Effector memory CD8-positive, alpha-beta T cell (primary cell): Measurements from ENCODE around the gene FAM174C.

Experiments
- ATAC-seq: fragments of 150-1000 bp; cut with Tn5 transposase; replicated peaks from 2 replicates; pipeline ENCODE4 v1.10.0; 2021; ENCODE audit warnings: mild to moderate bottlenecking, moderate library complexity
- DNase-seq, 3 experiments: peaks; one replicate each; pipeline ENCODE4 v3.0.0; 2021
- H3K27ac Mint-ChIP-seq, 2 donors: one replicate each; pipeline ENCODE4 v1.8.0; 2022; ENCODE audit warnings: mild to moderate bottlenecking in 2 of 2, mixed read lengths in 2 of 2, moderate library complexity in 2 of 2
- H3K27me3 Mint-ChIP-seq, 2 donors: one replicate each; pipeline ENCODE4 v1.8.0; 2022; ENCODE audit warnings: mixed read lengths in 2 of 2
- H3K36me3 Mint-ChIP-seq: one replicate; pipeline ENCODE4 v1.8.0; 2022; ENCODE audit warnings: mild to moderate bottlenecking, moderate library complexity, mixed read lengths; ENCODE audit not compliant: insufficient read depth
- H3K4me1 Mint-ChIP-seq, 2 donors: one replicate each; pipeline ENCODE4 v1.8.0; 2022; ENCODE audit warnings: low read depth in 2 of 2, mixed read lengths in 2 of 2
- H3K4me3 Mint-ChIP-seq, 2 donors: one replicate each; pipeline ENCODE4 v1.8.0; 2022; ENCODE audit warnings: mild to moderate bottlenecking in 2 of 2, mixed read lengths in 2 of 2, moderate library complexity in 2 of 2
- H3K9me3 Mint-ChIP-seq, 2 donors: one replicate each; pipeline ENCODE4 v1.8.0; 2022; ENCODE audit warnings: mixed read lengths in 2 of 2

The FAM174C gene

DNA sequence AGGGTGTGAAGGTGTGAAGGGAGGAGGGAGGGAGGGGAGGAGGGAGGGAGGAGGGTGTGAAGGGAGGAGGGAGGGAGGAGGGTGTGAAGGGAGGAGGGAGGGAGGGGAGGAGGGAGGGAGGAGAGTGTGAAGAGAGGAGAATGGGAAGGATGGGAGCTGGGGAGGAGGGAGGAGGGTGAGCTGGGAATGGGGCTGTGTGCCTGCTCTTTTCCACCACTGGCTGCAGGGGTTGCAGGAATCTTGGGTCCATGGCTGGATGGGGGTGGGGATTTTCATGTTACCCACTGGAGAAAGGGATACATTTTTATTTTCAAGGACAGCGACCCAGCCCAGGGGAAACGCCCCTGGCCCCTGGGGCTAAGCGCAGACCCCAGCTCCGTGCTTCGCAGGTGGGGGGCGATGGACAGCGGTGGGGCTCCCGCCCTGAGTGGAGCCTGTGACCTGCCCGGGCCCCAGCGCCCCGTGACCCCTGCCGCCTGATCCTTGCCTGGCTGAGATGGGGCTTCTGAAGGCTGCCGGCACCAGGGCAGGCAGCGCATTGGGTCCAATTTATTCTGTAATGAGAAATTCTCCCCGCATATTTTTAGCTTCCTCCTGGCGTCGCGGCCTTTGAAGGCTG is 7.4 kb downstream of the FAM174C start:
- Mint-ChIP-seq H3K27ac (no peak overlapping the region), H3K27me3 (peaks cover 20 to 28% of the 10 kb centered on the region in 2 donors), H3K4me3 (no peak overlapping the region), H3K36me3 (peaks cover 21% of the 10 kb centered on the region), H3K4me1 (peaks cover 7 to 19% of the 10 kb centered on the region in 2 donors), H3K9me3 (no peaks in the 10 kb centered on the region)
- no peak for ATAC-seq
- DNase-seq: no peak

DNA sequence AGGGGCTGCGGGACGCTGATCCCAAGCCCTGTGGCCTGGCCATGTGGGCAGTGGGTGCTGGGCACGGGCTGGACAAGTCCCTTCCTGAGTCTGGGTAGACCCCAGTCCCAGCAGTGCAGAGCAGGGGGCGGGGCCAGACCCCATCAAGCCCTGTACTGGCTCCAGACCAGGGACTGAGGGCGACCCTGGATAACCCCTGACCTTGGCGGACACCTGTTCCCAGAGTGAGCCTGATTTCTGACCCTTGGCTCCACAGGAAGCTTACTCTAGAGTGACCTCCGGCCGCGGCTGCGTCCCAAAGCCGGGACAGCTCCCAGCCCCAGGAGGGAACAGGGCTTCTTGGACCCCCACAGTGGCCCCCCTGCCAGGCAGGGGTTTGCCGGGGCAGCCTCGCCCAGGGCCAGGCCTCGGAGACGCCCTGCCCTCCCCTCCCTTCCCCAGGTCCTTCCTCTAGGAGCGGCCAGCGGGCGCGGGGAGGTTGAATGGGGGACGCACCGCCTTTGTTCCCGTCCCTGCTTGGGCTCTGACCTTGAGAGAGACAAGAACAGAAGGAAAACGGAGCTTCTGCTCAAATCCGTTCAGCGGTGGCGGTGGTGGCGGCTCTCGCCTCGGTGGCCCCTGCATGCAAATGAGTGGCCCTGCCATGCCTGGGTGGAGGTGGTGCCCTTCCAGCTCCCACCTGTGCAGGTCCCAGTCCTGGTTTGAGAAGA is 8.0 kb downstream of the FAM174C start:
- DNase-seq (no peak), ATAC-seq (no peak)
- Mint-ChIP-seq H3K4me1 (peaks cover 7 to 20% of the 10 kb centered on the region in 2 donors), H3K4me3 (no peak overlapping the region), H3K36me3 (peaks cover 15% of the 10 kb centered on the region), H3K27ac (no peak overlapping the region), H3K9me3 (no peaks in the 10 kb centered on the region), H3K27me3 (peaks cover 20 to 35% of the 10 kb centered on the region in 2 donors)

DNA sequence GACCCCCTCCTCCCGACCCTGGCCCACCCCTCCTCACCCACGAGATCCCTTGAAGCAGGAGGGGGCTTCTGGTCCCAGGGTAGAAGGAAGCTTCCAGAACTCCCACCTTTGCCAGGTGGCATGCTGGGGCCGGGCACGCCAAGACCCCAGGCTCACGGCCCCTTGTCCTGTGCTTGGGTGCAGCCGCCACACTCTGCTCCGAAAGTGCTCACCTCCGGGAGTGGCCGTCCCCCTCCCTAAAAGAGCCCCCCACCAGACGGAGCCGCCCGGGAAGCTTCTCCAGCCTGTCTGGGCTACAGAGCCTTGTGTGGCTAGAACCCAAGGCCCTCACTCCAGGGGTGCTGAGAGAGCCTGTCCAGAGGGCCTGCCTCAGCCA is 8.6 kb downstream of the FAM174C start:
- H3K27me3 Mint-ChIP-seq: peaks cover 20 to 40% of the 10 kb centered on the region in 2 donors
- H3K4me3 Mint-ChIP-seq: peak overlapping the region; percentile 37 to 54
- no peak for DNase-seq
- H3K27ac Mint-ChIP-seq: no peak overlapping the region
- H3K36me3 Mint-ChIP-seq: peaks cover 14% of the 10 kb centered on the region
- peaks cover 7 to 20% of the 10 kb centered on the region in 2 donors for H3K4me1 Mint-ChIP-seq
- no peaks in the 10 kb centered on the region for H3K9me3 Mint-ChIP-seq
- ATAC-seq: no peak

DNA sequence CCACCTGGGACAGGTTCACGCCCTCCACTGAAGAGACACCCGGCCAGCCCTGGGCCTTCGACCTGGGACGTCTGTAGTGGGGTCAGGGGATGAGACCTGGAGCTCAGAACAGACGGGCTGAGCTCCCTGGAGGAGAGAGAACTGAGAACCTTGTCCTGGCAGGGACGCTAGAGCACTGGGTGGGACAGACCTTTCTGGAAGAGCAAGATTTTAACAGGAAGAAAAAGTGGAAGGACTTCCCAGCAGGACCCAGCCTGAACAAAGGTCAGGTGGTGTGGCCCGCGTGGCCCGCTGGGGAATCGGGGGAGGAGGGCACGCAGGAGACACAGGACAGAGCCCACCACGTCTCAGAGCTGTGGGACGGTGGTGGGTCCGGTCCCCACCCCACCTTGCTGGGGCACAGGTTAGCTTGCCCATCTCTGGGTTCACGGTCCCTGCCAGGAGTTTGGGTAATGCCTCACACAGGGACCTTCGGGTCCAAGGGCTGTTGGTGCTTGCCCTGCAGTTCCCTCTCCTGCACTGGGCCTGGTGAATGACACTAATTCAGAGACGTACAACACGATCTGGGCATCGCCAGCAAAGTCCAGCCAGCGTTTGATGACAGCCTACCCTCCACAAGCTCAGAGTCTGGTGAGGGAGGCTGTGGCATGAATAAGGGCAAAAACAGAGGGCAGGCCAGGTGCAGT is 9.1 kb downstream of the FAM174C start:
- peaks cover 11% of the 10 kb centered on the region for H3K36me3 Mint-ChIP-seq
- peaks cover 7 to 20% of the 10 kb centered on the region in 2 donors for H3K4me1 Mint-ChIP-seq
- peaks cover 20 to 46% of the 10 kb centered on the region in 2 donors for H3K27me3 Mint-ChIP-seq
- peak overlapping the region; percentile 54 for H3K4me3 Mint-ChIP-seq
- ATAC-seq (no peak), DNase-seq (no peak)
- no peak overlapping the region for H3K27ac Mint-ChIP-seq
- no peaks in the 10 kb centered on the region for H3K9me3 Mint-ChIP-seq

DNA sequence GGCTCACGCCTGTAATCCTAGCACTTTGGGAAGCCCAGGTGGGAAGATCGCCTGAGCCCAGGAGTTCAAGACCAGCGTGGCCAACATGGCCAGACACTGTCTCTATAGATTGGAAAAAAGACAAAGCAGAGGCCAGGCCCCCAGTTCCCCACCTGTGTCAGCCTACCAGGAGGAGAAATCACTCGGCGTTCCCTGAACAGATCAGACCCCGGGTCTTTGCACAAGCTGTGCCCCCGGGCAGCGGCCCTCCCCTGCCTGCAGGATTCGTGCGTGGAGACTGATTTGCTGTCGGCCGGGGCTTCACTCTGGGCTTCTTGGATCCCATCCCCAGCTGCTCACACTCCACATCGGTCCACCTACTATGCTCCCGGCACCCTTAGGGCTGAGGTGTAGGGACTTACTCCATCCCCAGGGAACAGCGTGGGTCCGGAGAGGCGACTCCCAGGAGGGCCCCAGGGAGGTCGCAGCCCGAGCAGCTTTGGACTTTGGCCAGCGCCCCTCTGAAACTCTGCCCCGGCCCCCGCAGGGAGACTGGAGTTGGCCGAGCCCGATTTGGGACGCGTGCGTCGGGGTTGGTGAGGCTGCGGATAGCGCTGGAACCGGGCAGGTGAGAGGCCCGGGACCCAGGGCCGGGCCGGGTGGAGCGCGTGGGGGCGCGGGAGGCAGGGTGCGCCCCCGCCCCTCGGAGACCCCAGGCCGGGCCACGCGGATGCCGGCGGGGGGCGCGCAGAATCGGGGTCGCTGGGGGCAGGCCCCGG is 9.8 kb downstream of the FAM174C start:
- peak overlapping the region; percentile 54 for H3K4me3 Mint-ChIP-seq
- peaks cover 4% of the 10 kb centered on the region for H3K36me3 Mint-ChIP-seq
- H3K27ac Mint-ChIP-seq: no peak overlapping the region
- DNase-seq: no peak
- H3K9me3 Mint-ChIP-seq: no peaks in the 10 kb centered on the region
- no peak for ATAC-seq
- peaks cover 4 to 14% of the 10 kb centered on the region in 2 donors for H3K4me1 Mint-ChIP-seq
- H3K27me3 Mint-ChIP-seq: peaks cover 20 to 53% of the 10 kb centered on the region in 2 donors

DNA sequence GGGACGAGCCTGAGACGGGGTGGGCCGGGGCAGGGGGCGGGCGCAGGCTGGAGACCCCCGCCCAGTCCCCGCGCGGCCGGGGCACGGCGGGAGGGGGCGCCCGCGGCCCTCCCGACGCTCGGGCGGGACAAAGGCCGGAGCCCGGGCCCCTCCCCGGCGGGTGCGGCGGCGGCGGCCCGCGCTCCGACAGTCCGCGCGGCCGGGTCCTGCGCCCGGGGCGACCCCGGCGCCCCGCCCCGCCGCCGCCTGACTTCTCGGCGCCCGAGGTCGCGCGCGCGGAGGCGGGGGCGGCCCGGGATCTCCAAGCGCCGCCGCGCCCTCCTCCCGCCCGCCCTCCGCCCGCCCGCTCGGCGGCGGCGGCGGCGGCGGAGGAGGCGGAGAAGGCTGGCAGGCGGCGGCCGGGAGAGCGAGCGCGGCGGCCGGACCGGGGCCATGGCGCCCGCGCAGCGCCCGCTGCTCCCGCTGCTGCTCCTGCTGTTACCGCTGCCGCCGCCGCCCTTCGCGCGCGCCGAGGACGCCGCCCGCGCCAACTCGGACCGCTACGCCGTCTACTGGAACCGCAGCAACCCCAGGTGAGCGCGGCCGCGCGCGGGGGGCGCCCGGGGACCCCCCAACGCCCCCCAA is 10.5 kb downstream of the FAM174C start, which contains the start of gene EFNA2:
Gene EFNA2 (plus strand): TSS at position 137 of the 624 bp plus-strand sequence. CDS start 296 bp downstream, at position 433.
- DNase-seq: no peak
- peak; percentile 26 for ATAC-seq
- Mint-ChIP-seq H3K27ac (no peak within 1 kb of the TSS), H3K36me3 (peaks cover 3% of the 10 kb centered on the region), H3K4me1 (peaks cover 4 to 12% of the 10 kb centered on the region in 2 donors), H3K9me3 (no peaks in the 10 kb centered on the region), H3K27me3 (peaks cover 20 to 56% of the 10 kb centered on the region in 2 donors), H3K4me3 (peak within 1 kb of the TSS; percentile 74 to 79)

DNA sequence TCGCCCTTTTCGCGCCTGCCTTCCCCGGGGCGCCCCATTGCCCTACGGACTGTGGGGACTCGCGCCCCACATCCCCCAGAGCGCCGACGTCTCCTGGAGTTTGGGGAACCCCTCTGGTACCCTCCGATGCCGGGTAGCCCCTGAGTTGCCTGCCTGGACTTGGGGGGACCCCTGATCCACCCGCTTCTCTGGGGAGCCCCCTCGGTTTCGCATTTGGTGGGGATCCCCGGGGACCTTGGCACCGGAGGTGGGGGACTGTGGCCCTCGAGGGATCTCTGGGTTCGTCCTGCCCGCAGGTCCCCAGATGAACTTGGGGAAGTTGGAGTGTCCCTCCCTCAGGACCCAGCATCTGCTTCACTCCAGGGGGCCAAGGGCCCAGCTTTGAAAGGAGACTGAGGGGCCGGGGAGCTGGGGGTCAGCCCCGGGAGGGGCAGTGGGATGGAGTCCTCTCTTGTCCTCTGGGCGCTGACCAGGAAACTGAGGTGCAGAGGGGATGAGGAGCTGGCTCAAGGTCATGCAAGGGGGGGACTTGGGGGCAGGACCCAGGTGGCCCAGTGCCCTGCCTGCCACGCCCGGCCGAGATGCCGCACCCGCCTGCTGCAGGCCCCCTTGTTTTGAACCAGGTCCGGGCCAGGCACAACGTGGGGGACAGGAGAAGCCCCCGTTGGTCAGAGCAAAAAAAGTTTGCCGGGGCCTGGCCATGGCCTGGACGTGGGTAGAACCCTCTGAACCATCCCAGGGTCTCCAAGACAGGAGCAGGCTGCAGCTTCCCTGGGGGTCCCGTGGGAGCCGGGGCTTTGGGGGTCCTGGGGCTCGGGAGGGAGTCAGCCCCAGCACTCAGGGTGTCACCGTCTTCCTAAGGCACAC is 11.4 kb downstream of the FAM174C start:
- Mint-ChIP-seq H3K9me3 (no peaks in the 10 kb centered on the region), H3K4me1 (peaks cover 1 to 9% of the 10 kb centered on the region in 2 donors), H3K27ac (no peak overlapping the region), H3K4me3 (peak overlapping the region; percentile 74 to 79), H3K36me3 (peaks cover 1% of the 10 kb centered on the region), H3K27me3 (peaks cover 20 to 56% of the 10 kb centered on the region in 2 donors)
- DNase-seq: no peak
- no peak for ATAC-seq

DNA sequence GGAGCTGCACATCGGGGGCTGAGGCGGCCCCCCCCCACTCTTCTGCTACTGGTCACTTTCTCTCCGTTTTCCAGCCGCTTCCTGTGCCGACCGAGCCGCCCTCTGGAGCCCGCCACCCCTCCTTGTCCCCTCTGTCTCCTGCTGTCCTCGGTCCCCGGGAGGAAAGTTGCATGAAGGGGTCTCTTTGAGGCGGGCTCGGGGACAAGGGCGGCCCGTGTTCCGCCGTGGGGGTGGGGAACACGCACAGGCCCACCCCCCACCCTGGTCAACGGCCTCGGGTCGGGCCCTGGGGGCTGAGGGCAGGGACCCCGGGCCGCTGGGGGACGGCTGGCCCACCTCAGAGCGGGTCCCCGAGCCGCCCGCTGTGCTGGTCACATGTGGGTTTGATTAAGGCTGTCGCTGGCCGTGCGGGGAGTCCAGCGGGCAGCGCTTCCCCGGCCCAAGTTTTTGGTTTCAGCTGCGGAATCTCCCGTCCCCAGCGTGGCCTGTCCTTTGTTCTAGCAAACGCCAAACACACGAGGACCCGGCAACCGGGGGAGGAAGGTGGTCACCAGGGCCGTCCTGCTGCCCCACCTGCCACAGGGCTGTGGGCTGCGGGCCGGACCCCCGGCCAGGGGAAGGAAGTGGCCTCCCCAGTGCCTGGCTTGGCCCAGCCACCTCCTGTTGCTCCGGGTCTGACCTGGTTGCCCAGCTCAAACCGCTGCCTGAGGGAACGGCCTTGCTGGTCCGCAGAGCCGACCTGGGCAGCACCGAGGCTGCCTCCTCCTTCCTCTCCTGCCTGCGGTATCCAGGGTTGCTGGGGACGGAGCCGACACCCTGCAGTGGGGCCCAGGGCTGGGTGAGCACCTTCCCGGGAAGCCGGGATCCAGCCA is 12.3 kb downstream of the FAM174C start:
- Mint-ChIP-seq H3K27me3 (peaks cover 27 to 64% of the 10 kb centered on the region in 2 donors), H3K9me3 (no peaks in the 10 kb centered on the region), H3K4me1 (peaks cover 4 to 9% of the 10 kb centered on the region in 2 donors), H3K4me3 (no peak overlapping the region), H3K36me3 (no peaks in the 10 kb centered on the region), H3K27ac (no peak overlapping the region)
- DNase-seq: no peak
- ATAC-seq: no peak

DNA sequence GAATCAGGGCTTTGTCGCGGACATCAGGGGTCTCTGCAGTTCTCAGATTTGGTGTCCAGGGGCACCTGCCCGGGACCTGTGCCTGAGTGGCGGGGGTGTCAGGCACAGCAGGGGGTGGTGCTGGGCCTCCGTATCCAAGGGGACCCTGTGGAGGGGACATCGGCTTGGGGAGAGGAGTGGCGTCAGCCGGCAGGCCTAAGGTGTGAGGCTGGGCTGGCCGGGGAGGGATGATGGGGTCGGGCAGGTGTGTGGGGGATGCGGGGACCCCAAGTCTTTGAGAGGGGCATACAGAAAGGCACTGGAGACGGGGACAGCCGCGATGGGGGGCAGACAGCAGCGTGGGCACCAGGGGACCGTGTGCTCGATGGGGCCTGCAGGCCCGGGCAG is 12.9 kb downstream of the FAM174C start:
- H3K4me3 Mint-ChIP-seq: no peak overlapping the region

DNA sequence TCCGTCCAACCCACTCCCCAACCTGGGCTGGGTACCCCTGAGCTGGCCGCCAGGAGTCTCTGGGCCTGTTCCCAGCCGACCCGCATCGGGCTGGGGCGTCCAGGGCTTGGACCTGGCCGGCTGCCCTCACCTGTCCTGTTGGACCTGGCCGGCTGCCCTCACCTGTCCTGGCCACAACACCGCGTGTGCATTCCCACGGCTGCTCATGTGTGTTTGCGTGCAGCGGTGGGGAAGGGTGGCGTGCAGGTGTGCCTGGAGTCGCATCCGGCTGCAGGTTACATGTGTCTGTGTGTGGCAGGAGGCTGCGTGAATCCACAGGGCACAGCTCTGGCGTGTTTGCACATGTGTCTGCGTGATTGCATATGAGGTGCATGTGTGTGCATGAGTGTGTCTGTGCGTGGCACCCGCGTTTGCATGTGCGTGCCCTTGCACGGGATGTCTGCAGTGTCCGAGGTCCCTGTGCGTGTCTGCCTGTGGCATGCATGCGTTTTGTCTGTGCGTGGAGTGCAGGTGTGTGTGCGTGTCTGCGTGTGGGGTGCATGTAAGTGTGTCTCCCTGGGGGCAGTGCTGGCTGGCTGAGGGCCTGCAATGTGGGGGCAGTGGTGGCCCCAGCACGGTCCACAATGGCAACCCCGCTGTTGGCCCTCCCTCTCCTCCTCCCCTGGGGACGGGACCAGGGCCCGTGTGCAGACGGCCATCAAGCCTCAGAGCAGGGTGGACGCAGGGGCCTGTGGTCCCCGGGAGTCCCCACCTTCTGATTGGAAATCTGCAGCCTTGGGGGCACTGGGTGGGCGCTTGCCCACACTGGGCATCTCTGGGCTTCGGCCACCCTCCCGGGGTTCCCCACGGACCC is 13.7 kb downstream of the FAM174C start:
- no peak overlapping the region for H3K4me3 Mint-ChIP-seq
- ATAC-seq: no peak
- H3K36me3 Mint-ChIP-seq: no peaks in the 10 kb centered on the region
- peaks cover 29 to 69% of the 10 kb centered on the region in 2 donors for H3K27me3 Mint-ChIP-seq
- peaks cover 4 to 9% of the 10 kb centered on the region in 2 donors for H3K4me1 Mint-ChIP-seq
- no peak overlapping the region for H3K27ac Mint-ChIP-seq
- no peak for DNase-seq
- no peaks in the 10 kb centered on the region for H3K9me3 Mint-ChIP-seq

More for the DNA sequence above, 12.9 kb downstream of the FAM174C start:
- Mint-ChIP-seq H3K27ac (no peak overlapping the region), H3K36me3 (no peaks in the 10 kb centered on the region), H3K4me1 (peaks cover 4 to 9% of the 10 kb centered on the region in 2 donors), H3K27me3 (peaks cover 30 to 69% of the 10 kb centered on the region in 2 donors), H3K9me3 (no peaks in the 10 kb centered on the region)
- DNase-seq (no peak), ATAC-seq (no peak)

DNA sequence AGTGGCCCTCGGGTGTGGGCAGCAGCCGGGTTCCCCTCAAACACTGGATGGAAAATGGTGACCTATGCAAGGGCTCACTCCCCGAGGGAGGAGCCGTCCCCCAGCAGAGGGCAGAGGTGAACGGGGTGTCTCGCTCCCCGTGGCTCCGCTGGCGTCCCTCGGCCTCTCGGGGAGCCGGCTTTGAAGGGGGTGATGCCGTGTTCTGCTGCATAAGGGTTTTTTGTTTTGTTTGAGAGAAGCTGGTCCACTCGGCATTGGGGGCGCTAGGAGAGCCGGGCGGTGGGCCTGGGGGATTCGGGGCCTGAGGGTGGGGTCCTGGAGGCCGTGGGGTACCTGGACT is 14.3 kb downstream of the FAM174C start:
- ATAC-seq (no peak), DNase-seq (no peak)
- H3K27me3 Mint-ChIP-seq: peaks cover 27 to 69% of the 10 kb centered on the region in 2 donors
- no peak overlapping the region for H3K27ac Mint-ChIP-seq
- H3K9me3 Mint-ChIP-seq: no peaks in the 10 kb centered on the region
- H3K4me1 Mint-ChIP-seq: peaks cover 4 to 9% of the 10 kb centered on the region in 2 donors
- no peaks in the 10 kb centered on the region for H3K36me3 Mint-ChIP-seq
- H3K4me3 Mint-ChIP-seq: no peak overlapping the region
